Lung (tissue), 12 donors: Measurements from ENCODE around the gene EFL1. TPM values are rescaled to one million over a fixed set of nuclear protein-coding genes. Genes with fewer than 3 reads are reported as not detected.
A peak's percentile ranks its signal among the peaks of the same experiment; 100 is the strongest.
"Not testable (repeated sequence)": the region's sequence is repeated elsewhere in the genome, so short reads cannot be mapped to it uniquely, and the experiment has no call there.

Source experiments
- ATAC-seq: fragments of 200-7000 bp; cut with Tn5 transposase; one replicate; pipeline ENCODE4 v1.9.1; 2020; ENCODE audit warnings: moderate number of reproducible peaks; ENCODE audit not compliant: insufficient read depth, low FRiP score
- DNase-seq, 3 donors: peaks; one replicate each; pipeline ENCODE4 v3.0.0-alpha.2; 2013 to 2017
- H3K27ac ChIP-seq, 2 donors: one replicate each; pipeline ENCODE4 v1.5.1; 2013; ENCODE audit warnings: mild to moderate bottlenecking in 2 of 2, moderate library complexity in 2 of 2, control low read depth in 1 of 2, inconsistent platforms in 1 of 2, low read depth in 1 of 2, low read length in 1 of 2
- H3K27me3 ChIP-seq, 3 donors: one replicate each; pipeline ENCODE4 v1.5.1; 2013; ENCODE audit warnings: low read length in 2 of 3; ENCODE audit not compliant: control insufficient read depth in 3 of 3, insufficient read depth in 3 of 3
- H3K36me3 ChIP-seq, 4 donors: one replicate each; pipeline ENCODE4 v1.5.1; 2013; ENCODE audit warnings: low read length in 4 of 4, mild to moderate bottlenecking in 1 of 4, moderate library complexity in 1 of 4; ENCODE audit not compliant: control insufficient read depth in 4 of 4, insufficient read depth in 4 of 4
- H3K4me1 ChIP-seq, 5 donors: one replicate each; pipeline ENCODE4 v1.5.1; 2013; ENCODE audit warnings: low read length in 5 of 5, mild to moderate bottlenecking in 2 of 5, moderate library complexity in 1 of 5; ENCODE audit not compliant: control insufficient read depth in 5 of 5, insufficient read depth in 5 of 5
- H3K4me3 ChIP-seq: one replicate; pipeline ENCODE4 v1.5.1; 2013; ENCODE audit warnings: mild to moderate bottlenecking, control low read depth, moderate library complexity
- H3K9ac ChIP-seq, 2 donors: one replicate each; pipeline ENCODE4 v1.5.1; 2013; ENCODE audit warnings: low read length in 2 of 2, control low read depth in 1 of 2; ENCODE audit not compliant: insufficient read depth in 1 of 2
- H3K9me3 ChIP-seq, 4 donors: one replicate each; pipeline ENCODE4 v1.5.1; 2013; ENCODE audit warnings: low read length in 3 of 4, mild to moderate bottlenecking in 1 of 4, moderate library complexity in 1 of 4; ENCODE audit not compliant: control insufficient read depth in 4 of 4, insufficient read depth in 3 of 4
- CTCF ChIP-seq: IDR thresholded peaks from 2 replicates; pipeline ENCODE4 v1.5.1; 2012; ENCODE audit warnings: mild to moderate bottlenecking; ENCODE audit errors: control extremely low read depth, extremely low read depth
- WGBS, 2 donors: extraction: QIAGEN DNeasy Blood & Tissue Kit; methylation state at CpG; one replicate each; pipeline ENCODE4 v1.1.7; 2013; 5-methylcytosine and 5-hydroxymethylcytosine counted together
- polyA plus RNA-seq, 2 donors: library from polyadenylated mRNA; stranded (reverse); fragments of 200-250 nt; gene quantifications; one replicate each; pipeline ENCODE4 v1.2.1, GENCODE V29; 2013
- total RNA-seq, 2 donors: library from RNA; depleted of rRNA in 1 of 2; stranded (reverse); fragments of >200 nt in 1 of 2; gene quantifications; one replicate each; pipeline ENCODE4 v1.2.1, GENCODE V29; 2014 to 2021
- donor health status: control.
- donor health status: control.
- donor health status: Bipolar disorder and iron deficiency.
- donor health status: healthy.
- donor health status: DM: yes; HTN: yes; CAD: no.

The EFL1 gene
- total and polyA plus RNA-seq, 4 donors = 4.1 to 22.9 (median 11.5) TPM

- H3K9me3 ChIP-seq, H3K4me1 ChIP-seq, H3K36me3 ChIP-seq, ATAC-seq, H3K9ac ChIP-seq, H3K27me3 ChIP-seq, H3K27ac ChIP-seq, H3K4me3 ChIP-seq, DNase-seq: not testable (repeated sequence)
- WGBS, 2 donors = 82 to 88% methylated on average over 3 of the region's 3 CpGs
Measured at GRCh38 chr15:82210066-82210597, 52.4 kb downstream of the EFL1 start.

- not testable (repeated sequence) for DNase-seq, H3K9ac ChIP-seq, H3K27me3 ChIP-seq, H3K9me3 ChIP-seq, H3K4me1 ChIP-seq, H3K4me3 ChIP-seq, H3K36me3 ChIP-seq, ATAC-seq, H3K27ac ChIP-seq
- 76 to 83% methylated on average over 2 of the region's 2 CpGs for WGBS, 2 donors
Measured at GRCh38 chr15:82204575-82204974, 58.0 kb downstream of the EFL1 start.

GRCh38 chr15:82197733-82198594 lies 64.6 kb downstream of the EFL1 start:
- WGBS, 2 donors = 44 to 49% methylated on average over 8 of the region's 8 CpGs
- no peak overlapping the region for H3K4me3 ChIP-seq
- H3K27me3 ChIP-seq = no peaks in the 10 kb centered on the region
- peak; percentile 63 for TF ChIP-seq CTCF
- peaks cover 0 to 2% (median 0%) of the 10 kb centered on the region in 4 donors for H3K36me3 ChIP-seq
- H3K9me3 ChIP-seq = no peaks in the 10 kb centered on the region
- peak; percentile 66 for ATAC-seq
- H3K9ac ChIP-seq = no peak overlapping the region
- H3K4me1 ChIP-seq = peaks cover 0 to 6% (median 0%) of the 10 kb centered on the region in 5 donors
- no peak overlapping the region for H3K27ac ChIP-seq
- DNase-seq = peak; percentile 78 to 85 (median 85)

GRCh38 chr15:82196353-82196752 lies 66.2 kb downstream of the EFL1 start:
- Histone ChIP-seq H3K9ac (no peak overlapping the region), H3K9me3 (no peaks in the 10 kb centered on the region), H3K36me3 (peaks cover 0 to 2% (median 0%) of the 10 kb centered on the region in 4 donors), H3K4me1 (peaks cover 0 to 6% (median 0%) of the 10 kb centered on the region in 5 donors), H3K27ac (peak overlapping the region in 1 of 2 donors; percentile 85), H3K4me3 (no peak overlapping the region), H3K27me3 (no peaks in the 10 kb centered on the region)
- no peak for TF ChIP-seq CTCF
- ATAC-seq (no peak), DNase-seq (no peak)
- WGBS, 2 donors = 87 to 92% methylated on average over 2 of the region's 2 CpGs

- ATAC-seq, DNase-seq: not testable (repeated sequence)
Measured at GRCh38 chr15:82195818-82196217, 66.7 kb downstream of the EFL1 start.

GRCh38 chr15:82194488-82194887 lies 68.0 kb downstream of the EFL1 start:
- H3K36me3 ChIP-seq, ATAC-seq, H3K27me3 ChIP-seq, H3K4me3 ChIP-seq, H3K9me3 ChIP-seq, H3K4me1 ChIP-seq, H3K9ac ChIP-seq: not testable (repeated sequence)
- H3K27ac ChIP-seq = peak overlapping the region in 1 of 2 donors; percentile 33
- DNase-seq = peak in 1 of 3 donors; percentile 6
- 59 to 60% methylated on average over 6 of the region's 6 CpGs for WGBS, 2 donors

More at GRCh38 chr15:82195818-82196217, 66.7 kb downstream of the EFL1 start:
- H3K9ac ChIP-seq, H3K36me3 ChIP-seq, H3K4me3 ChIP-seq, H3K27me3 ChIP-seq, H3K4me1 ChIP-seq, H3K9me3 ChIP-seq: not testable (repeated sequence)
- 86 to 90% methylated on average over 7 of the region's 7 CpGs for WGBS, 2 donors
- H3K27ac ChIP-seq = peak overlapping the region in 1 of 2 donors; percentile 85
